A549 (cell line): Measurements from ENCODE around the gene NSG2.
"Not testable (repeated sequence)": the region's sequence is repeated elsewhere in the genome, so short reads cannot be mapped to it uniquely, and the experiment has no call there.

Experiments
- CBX2 ChIP-seq: fragments of 200-600 bp; sonication (generic); IDR thresholded peaks from 2 replicates; pipeline ENCODE4 v1.6.1; 2016; ENCODE audit warnings: low read depth, mild to moderate bottlenecking, borderline replicate concordance
- CEBPB ChIP-seq, 2 experiments: fragments of >200 bp in 1 of 2; sonication (Bioruptor Twin) in 1 of 2; formaldehyde crosslinking in 1 of 2; IDR thresholded peaks; 2 replicates each; pipeline ENCODE4 v1.6.1; 2012 to 2016
- EP300 ChIP-seq, 2 experiments: fragments of >200 bp; sonication (Bioruptor Twin); formaldehyde crosslinking; IDR thresholded peaks; 2 replicates in 1 of 2; 3 replicates in 1 of 2; pipeline ENCODE4 v1.6.1; 2016 to 2017
- KDM1A ChIP-seq: fragments of 200-600 bp; sonication (generic); IDR thresholded peaks from 2 replicates; pipeline ENCODE4 v1.6.1; 2016; ENCODE audit warnings: low read depth, mild to moderate bottlenecking
- MAFK ChIP-seq: fragments of 450-650 bp; IDR thresholded peaks from 2 replicates; pipeline ENCODE4 v1.6.1; 2014; ENCODE audit not compliant: partially characterized antibody
- NPAS2 ChIP-seq: fragments of 250-450 bp; sonication (Bioruptor Pico); IDR thresholded peaks from 2 replicates; pipeline ENCODE4 v1.8.0; 2022; ENCODE audit warnings: mild to moderate bottlenecking, moderate library complexity, borderline replicate concordance
- NR3C1 ChIP-seq: fragments of >200 bp; sonication (Bioruptor Twin); formaldehyde crosslinking; IDR thresholded peaks from 3 replicates; pipeline ENCODE4 v1.6.1; 2017
- POLR2A ChIP-seq: IDR thresholded peaks from 2 replicates; pipeline ENCODE4 v1.6.1; 2012; ENCODE audit warnings: mild to moderate bottlenecking, low read length
- SMC3 ChIP-seq: fragments of >200 bp; sonication (Bioruptor Twin); formaldehyde crosslinking; IDR thresholded peaks from 3 replicates; pipeline ENCODE4 v1.6.1; 2018; ENCODE audit warnings: inconsistent platforms
- TP53 ChIP-seq: fragments of 250-450 bp; sonication (Bioruptor Pico); IDR thresholded peaks from 2 replicates; pipeline ENCODE4 v1.5.0; 2021; ENCODE audit warnings: mild to moderate bottlenecking, moderate library complexity
- TF ChIP-seq, protein P1 (sequence below): IDR thresholded peaks from 2 replicates; pipeline ENCODE4 v1.6.1; 2012
- TF ChIP-seq, protein P2 (sequence below): fragments of >200 bp; sonication (Bioruptor Twin); formaldehyde crosslinking; IDR thresholded peaks from 3 replicates; pipeline ENCODE4 v1.5.1; 2016

DNA sequence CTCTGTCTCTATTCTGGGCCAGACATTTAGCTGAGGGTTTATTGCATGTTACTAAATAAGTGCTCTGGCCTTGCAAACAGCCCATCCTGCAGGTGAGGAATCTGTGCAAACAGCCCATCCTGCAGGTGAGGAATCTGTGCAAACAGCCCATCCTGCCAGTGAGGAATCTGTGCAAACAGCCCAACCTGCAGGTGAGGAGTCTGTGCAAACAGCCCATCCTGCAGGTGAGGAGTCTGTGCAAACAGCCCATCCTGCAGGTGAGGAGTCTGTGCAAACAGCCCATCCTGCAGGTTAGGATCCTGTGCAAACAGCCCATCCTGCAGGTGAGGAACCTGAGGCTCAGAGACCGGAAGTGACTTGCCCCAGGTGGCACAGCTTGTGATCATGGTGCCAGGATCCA, 101.5 kb downstream of the NSG2 start:
- TF ChIP-seq, protein P1, sequence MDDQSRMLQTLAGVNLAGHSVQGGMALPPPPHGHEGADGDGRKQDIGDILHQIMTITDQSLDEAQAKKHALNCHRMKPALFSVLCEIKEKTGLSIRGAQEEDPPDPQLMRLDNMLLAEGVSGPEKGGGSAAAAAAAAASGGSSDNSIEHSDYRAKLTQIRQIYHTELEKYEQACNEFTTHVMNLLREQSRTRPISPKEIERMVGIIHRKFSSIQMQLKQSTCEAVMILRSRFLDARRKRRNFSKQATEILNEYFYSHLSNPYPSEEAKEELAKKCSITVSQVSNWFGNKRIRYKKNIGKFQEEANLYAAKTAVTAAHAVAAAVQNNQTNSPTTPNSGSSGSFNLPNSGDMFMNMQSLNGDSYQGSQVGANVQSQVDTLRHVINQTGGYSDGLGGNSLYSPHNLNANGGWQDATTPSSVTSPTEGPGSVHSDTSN, result not testable (repeated sequence)
- not testable (repeated sequence) for TF ChIP-seq POLR2A; TP53 (CRISPR knock-in tag); NR3C1; SMC3; NPAS2 (CRISPR knock-in tag); KDM1A; EP300 (IDR thresholded peaks at IDR 0.05); CBX2; CEBPB (IDR thresholded peaks at IDR 0.05); MAFK
- TF ChIP-seq, protein P2, sequence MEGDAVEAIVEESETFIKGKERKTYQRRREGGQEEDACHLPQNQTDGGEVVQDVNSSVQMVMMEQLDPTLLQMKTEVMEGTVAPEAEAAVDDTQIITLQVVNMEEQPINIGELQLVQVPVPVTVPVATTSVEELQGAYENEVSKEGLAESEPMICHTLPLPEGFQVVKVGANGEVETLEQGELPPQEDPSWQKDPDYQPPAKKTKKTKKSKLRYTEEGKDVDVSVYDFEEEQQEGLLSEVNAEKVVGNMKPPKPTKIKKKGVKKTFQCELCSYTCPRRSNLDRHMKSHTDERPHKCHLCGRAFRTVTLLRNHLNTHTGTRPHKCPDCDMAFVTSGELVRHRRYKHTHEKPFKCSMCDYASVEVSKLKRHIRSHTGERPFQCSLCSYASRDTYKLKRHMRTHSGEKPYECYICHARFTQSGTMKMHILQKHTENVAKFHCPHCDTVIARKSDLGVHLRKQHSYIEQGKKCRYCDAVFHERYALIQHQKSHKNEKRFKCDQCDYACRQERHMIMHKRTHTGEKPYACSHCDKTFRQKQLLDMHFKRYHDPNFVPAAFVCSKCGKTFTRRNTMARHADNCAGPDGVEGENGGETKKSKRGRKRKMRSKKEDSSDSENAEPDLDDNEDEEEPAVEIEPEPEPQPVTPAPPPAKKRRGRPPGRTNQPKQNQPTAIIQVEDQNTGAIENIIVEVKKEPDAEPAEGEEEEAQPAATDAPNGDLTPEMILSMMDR, result not testable (repeated sequence)
